Prostate gland (tissue), 2 donors: ENCODE results near the gene PDLIM7.

Experiments used
- POLR2A ChIP-seq: fragments of 450-650 bp; IDR thresholded peaks from one replicate; pipeline ENCODE4 v1.6.1; 2016; ENCODE audit warnings: antibody characterized with exemption, mild to moderate bottlenecking
- POLR2AphosphoS5 ChIP-seq: sonication (generic); formaldehyde crosslinking; IDR thresholded peaks from one replicate; pipeline ENCODE4 v1.6.1; 2017; ENCODE audit warnings: antibody characterized with exemption
- TF ChIP-seq, protein P1 (sequence below), 4 experiments: fragments of 200-600 bp in 2 of 4; fragments of 450-650 bp in 2 of 4; sonication (generic) in 2 of 4; IDR thresholded peaks; 1 replicate in 3 of 4; 2 replicates in 1 of 4; pipeline ENCODE4 v1.5.1; 2016 to 2019; ENCODE audit warnings: antibody characterized with exemption in 4 of 4, mild to moderate bottlenecking in 2 of 4, moderate library complexity in 2 of 4

DNA sequence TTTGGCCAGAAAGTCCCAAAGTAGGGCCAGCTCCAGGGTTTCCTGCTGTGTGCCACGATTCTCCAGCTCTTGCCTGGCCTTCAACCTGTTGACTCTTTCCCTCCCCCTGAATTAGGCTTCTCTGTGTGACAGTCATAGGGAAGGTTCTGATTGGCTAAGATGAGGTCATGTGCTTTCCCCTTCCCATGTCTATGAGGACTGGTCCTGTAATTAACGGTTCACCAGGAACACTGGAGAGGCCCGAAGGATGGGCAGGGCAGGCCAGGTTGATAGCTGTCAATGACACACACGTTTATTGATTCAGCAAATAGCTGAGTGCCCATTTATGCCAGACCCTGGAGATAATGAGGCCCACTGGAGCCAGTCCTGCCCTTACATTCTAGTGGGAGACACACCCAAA lies 59.8 kb downstream of the PDLIM7 start:
- no peak for TF ChIP-seq POLR2A
- TF ChIP-seq, protein P1, sequence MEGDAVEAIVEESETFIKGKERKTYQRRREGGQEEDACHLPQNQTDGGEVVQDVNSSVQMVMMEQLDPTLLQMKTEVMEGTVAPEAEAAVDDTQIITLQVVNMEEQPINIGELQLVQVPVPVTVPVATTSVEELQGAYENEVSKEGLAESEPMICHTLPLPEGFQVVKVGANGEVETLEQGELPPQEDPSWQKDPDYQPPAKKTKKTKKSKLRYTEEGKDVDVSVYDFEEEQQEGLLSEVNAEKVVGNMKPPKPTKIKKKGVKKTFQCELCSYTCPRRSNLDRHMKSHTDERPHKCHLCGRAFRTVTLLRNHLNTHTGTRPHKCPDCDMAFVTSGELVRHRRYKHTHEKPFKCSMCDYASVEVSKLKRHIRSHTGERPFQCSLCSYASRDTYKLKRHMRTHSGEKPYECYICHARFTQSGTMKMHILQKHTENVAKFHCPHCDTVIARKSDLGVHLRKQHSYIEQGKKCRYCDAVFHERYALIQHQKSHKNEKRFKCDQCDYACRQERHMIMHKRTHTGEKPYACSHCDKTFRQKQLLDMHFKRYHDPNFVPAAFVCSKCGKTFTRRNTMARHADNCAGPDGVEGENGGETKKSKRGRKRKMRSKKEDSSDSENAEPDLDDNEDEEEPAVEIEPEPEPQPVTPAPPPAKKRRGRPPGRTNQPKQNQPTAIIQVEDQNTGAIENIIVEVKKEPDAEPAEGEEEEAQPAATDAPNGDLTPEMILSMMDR (IDR thresholded peaks at IDR 0.05) = no peak
- no peak for TF ChIP-seq POLR2AphosphoS5
